Mononuclear cell (primary cell): ENCODE results near the gene PSMG3. TPM values are rescaled to one million over a fixed set of nuclear protein-coding genes. Genes with fewer than 3 reads are reported as not detected.
"Not testable (repeated sequence)": the region's sequence is repeated elsewhere in the genome, so short reads cannot be mapped to it uniquely, and the experiment has no call there.

Experiments
- H3K27me3 ChIP-seq: 2 replicates; pipeline ENCODE4 v1.6.0; 2011; ENCODE audit warnings: low read length, control low read depth; ENCODE audit not compliant: insufficient read depth
- H3K4me1 ChIP-seq: 2 replicates; pipeline ENCODE4 v1.5.1; 2011; ENCODE audit warnings: mild to moderate bottlenecking, low read length, control low read depth; ENCODE audit not compliant: insufficient read depth
- H3K4me3 ChIP-seq: 2 replicates; pipeline ENCODE4 v1.5.1; 2011; ENCODE audit warnings: mild to moderate bottlenecking, low read length, moderate library complexity
- H3K9me3 ChIP-seq: 2 replicates; pipeline ENCODE4 v1.5.1; 2011; ENCODE audit warnings: low read depth, mild to moderate bottlenecking, control low read depth, low read length
- total RNA-seq: library from RNA; depleted of rRNA; stranded (reverse); fragments of >200 nt; gene quantifications from one replicate; pipeline ENCODE4 v1.2.3, GENCODE V29; 2012

The PSMG3 gene
- total RNA-seq, 1 donor = 14.3 TPM

- peaks cover 11% of the 10 kb centered on the region for H3K27me3 ChIP-seq
- no peak overlapping the region for H3K4me3 ChIP-seq
- H3K4me1 ChIP-seq = peaks cover 15% of the 10 kb centered on the region
- H3K9me3 ChIP-seq = no peaks in the 10 kb centered on the region
Measured at GRCh38 chr7:1590887-1591286, 21.1 kb upstream of the PSMG3 start.

- Histone ChIP-seq H3K4me3 (no peak overlapping the region), H3K27me3 (peaks cover 11% of the 10 kb centered on the region), H3K9me3 (no peaks in the 10 kb centered on the region), H3K4me1 (peaks cover 15% of the 10 kb centered on the region)
Measured at GRCh38 chr7:1590476-1590875, 20.6 kb upstream of the PSMG3 start.

GRCh38 chr7:1588978-1589377 lies 19.1 kb upstream of the PSMG3 start:
- H3K9me3 ChIP-seq = no peaks in the 10 kb centered on the region
- H3K4me1 ChIP-seq = peaks cover 15% of the 10 kb centered on the region
- no peak overlapping the region for H3K4me3 ChIP-seq
- H3K27me3 ChIP-seq = peaks cover 11% of the 10 kb centered on the region

- Histone ChIP-seq H3K4me3 (no peak overlapping the region), H3K27me3 (peaks cover 11% of the 10 kb centered on the region), H3K9me3 (no peaks in the 10 kb centered on the region), H3K4me1 (peaks cover 15% of the 10 kb centered on the region)
Measured at GRCh38 chr7:1587738-1588137, 17.9 kb upstream of the PSMG3 start.

GRCh38 chr7:1586827-1587705 lies 17.2 kb upstream of the PSMG3 start:
- Histone ChIP-seq H3K27me3 (peaks cover 11% of the 10 kb centered on the region), H3K4me1 (peaks cover 8% of the 10 kb centered on the region), H3K9me3 (no peaks in the 10 kb centered on the region), H3K4me3 (no peak overlapping the region)

- peaks cover under 1% of the 10 kb centered on the region for H3K4me1 ChIP-seq
- H3K9me3 ChIP-seq = no peaks in the 10 kb centered on the region
- peaks cover 5% of the 10 kb centered on the region for H3K27me3 ChIP-seq
- H3K4me3 ChIP-seq = no peak overlapping the region
Measured at GRCh38 chr7:1586126-1586826, 16.4 kb upstream of the PSMG3 start.

GRCh38 chr7:1585142-1585981 lies 15.5 kb upstream of the PSMG3 start:
- Histone ChIP-seq H3K9me3 (no peaks in the 10 kb centered on the region), H3K4me1 (no peaks in the 10 kb centered on the region), H3K27me3 (no peaks in the 10 kb centered on the region), H3K4me3 (no peak overlapping the region)

GRCh38 chr7:1584700-1585099 lies 14.9 kb upstream of the PSMG3 start:
- Histone ChIP-seq H3K27me3 (no peaks in the 10 kb centered on the region), H3K4me3 (no peak overlapping the region), H3K4me1 (peaks cover under 1% of the 10 kb centered on the region), H3K9me3 (no peaks in the 10 kb centered on the region)

GRCh38 chr7:1583241-1583930 lies 13.6 kb upstream of the PSMG3 start:
- not testable (repeated sequence) for H3K27me3 ChIP-seq, H3K4me1 ChIP-seq, H3K9me3 ChIP-seq, H3K4me3 ChIP-seq

- Histone ChIP-seq H3K4me1 (peaks cover 10% of the 10 kb centered on the region), H3K27me3 (no peaks in the 10 kb centered on the region), H3K9me3 (no peaks in the 10 kb centered on the region), H3K4me3 (no peak overlapping the region)
Measured at GRCh38 chr7:1580422-1581030, 10.7 kb upstream of the PSMG3 start.

GRCh38 chr7:1579481-1580421 lies 9.9 kb upstream of the PSMG3 start:
- Histone ChIP-seq H3K27me3 (no peaks in the 10 kb centered on the region), H3K4me1 (peaks cover 10% of the 10 kb centered on the region)

GRCh38 chr7:1578513-1578912 lies 8.7 kb upstream of the PSMG3 start:
- H3K27me3 ChIP-seq = no peaks in the 10 kb centered on the region
- H3K9me3 ChIP-seq = no peaks in the 10 kb centered on the region
- no peak overlapping the region for H3K4me3 ChIP-seq
- peaks cover 10% of the 10 kb centered on the region for H3K4me1 ChIP-seq

More at GRCh38 chr7:1579481-1580421, 9.9 kb upstream of the PSMG3 start:
- Histone ChIP-seq H3K9me3 (no peaks in the 10 kb centered on the region), H3K4me3 (no peak overlapping the region)

- H3K27me3 ChIP-seq = no peaks in the 10 kb centered on the region
- H3K4me1 ChIP-seq = peaks cover 10% of the 10 kb centered on the region
- no peak overlapping the region for H3K4me3 ChIP-seq
- no peaks in the 10 kb centered on the region for H3K9me3 ChIP-seq
Measured at GRCh38 chr7:1576521-1577253, 6.9 kb upstream of the PSMG3 start.
